Mesothelial cell of epicardium (in vitro differentiated cells): Measurements from ENCODE around the gene STXBP6. TPM values are rescaled to one million over a fixed set of nuclear protein-coding genes. Genes with fewer than 3 reads are reported as not detected.

Experiments
- DNase-seq, 2 experiments: peaks; one replicate each; pipeline ENCODE4 v3.0.0; 2021; ENCODE audit warnings: low spot score in 2 of 2; ENCODE audit not compliant: unreplicated experiment in 2 of 2
- H3K27ac Mint-ChIP-seq: 2 replicates; pipeline ENCODE4 v1.8.0; 2021; ENCODE audit warnings: mixed read lengths
- H3K27me3 Mint-ChIP-seq: 2 replicates; pipeline ENCODE4 v1.8.0; 2021; ENCODE audit warnings: low read depth, mixed read lengths
- H3K36me3 Mint-ChIP-seq: 2 replicates; pipeline ENCODE4 v1.8.0; 2021; ENCODE audit warnings: mixed read lengths
- H3K4me1 Mint-ChIP-seq: 2 replicates; pipeline ENCODE4 v1.8.0; 2021; ENCODE audit warnings: mixed read lengths
- H3K4me3 Mint-ChIP-seq: 2 replicates; pipeline ENCODE4 v1.8.0; 2021; ENCODE audit warnings: mild to moderate bottlenecking, moderate library complexity, mixed read lengths
- H3K9me3 Mint-ChIP-seq: 2 replicates; pipeline ENCODE4 v1.8.0; 2021; ENCODE audit warnings: mixed read lengths
- CTCF ChIP-seq: fragments of 200-600 bp; sonication (generic); IDR thresholded peaks from one replicate; pipeline ENCODE4 v1.5.0; 2021; ENCODE audit warnings: antibody characterized with exemption; ENCODE audit not compliant: unreplicated experiment
- total RNA-seq: library from RNA; stranded (reverse); gene quantifications from 3 replicates; pipeline ENCODE4 v1.2.1, GENCODE V29; 2021

Gene STXBP6
- total RNA-seq, 1 donor from 2014 or later: 16.6 TPM

- Mint-ChIP-seq H3K36me3 (no peaks in the 10 kb centered on the region), H3K27me3 (peaks cover 11% of the 10 kb centered on the region), H3K27ac (no peak overlapping the region), H3K4me3 (no peak overlapping the region), H3K4me1 (peaks cover 35% of the 10 kb centered on the region), H3K9me3 (no peaks in the 10 kb centered on the region)
- DNase-seq: no peak
- TF ChIP-seq CTCF: no peak
Measured at GRCh38 chr14:25044106-25044698, 5.7 kb downstream of the STXBP6 start.

- Mint-ChIP-seq H3K27me3 (no peaks in the 10 kb centered on the region), H3K9me3 (peaks cover 9% of the 10 kb centered on the region), H3K4me3 (no peak overlapping the region), H3K4me1 (peaks cover 26% of the 10 kb centered on the region), H3K27ac (peak overlapping the region; percentile 47), H3K36me3 (peaks cover 7% of the 10 kb centered on the region)
- peak; percentile 24 for TF ChIP-seq CTCF
- no peak for DNase-seq
Measured at GRCh38 chr14:25042362-25043299, 7.3 kb downstream of the STXBP6 start.

- Mint-ChIP-seq H3K9me3 (peaks cover 9% of the 10 kb centered on the region), H3K27ac (no peak overlapping the region), H3K36me3 (peaks cover 7% of the 10 kb centered on the region), H3K27me3 (no peaks in the 10 kb centered on the region), H3K4me3 (no peak overlapping the region), H3K4me1 (peaks cover 32% of the 10 kb centered on the region)
- DNase-seq: no peak
- TF ChIP-seq CTCF: no peak
Measured at GRCh38 chr14:25041898-25042297, 8.0 kb downstream of the STXBP6 start.

- peaks cover 33% of the 10 kb centered on the region for H3K4me1 Mint-ChIP-seq
- no peak for DNase-seq
- no peak for TF ChIP-seq CTCF
- H3K9me3 Mint-ChIP-seq: peaks cover 9% of the 10 kb centered on the region
- H3K4me3 Mint-ChIP-seq: no peak overlapping the region
- no peaks in the 10 kb centered on the region for H3K27me3 Mint-ChIP-seq
- no peak overlapping the region for H3K27ac Mint-ChIP-seq
- peaks cover 7% of the 10 kb centered on the region for H3K36me3 Mint-ChIP-seq
Measured at GRCh38 chr14:25041484-25041883, 8.5 kb downstream of the STXBP6 start.

GRCh38 chr14:25039933-25040332, 10.0 kb downstream of the STXBP6 start:
- no peak for TF ChIP-seq CTCF
- Mint-ChIP-seq H3K27me3 (no peaks in the 10 kb centered on the region), H3K4me3 (no peak overlapping the region), H3K36me3 (peaks cover 7% of the 10 kb centered on the region), H3K4me1 (peaks cover 31% of the 10 kb centered on the region), H3K9me3 (peaks cover 9% of the 10 kb centered on the region), H3K27ac (no peak overlapping the region)
- DNase-seq: no peak
